ENCODE results near the gene AVEN. TPM values are rescaled to one million over a fixed set of nuclear protein-coding genes. Genes with fewer than 3 reads are reported as not detected.

The AVEN gene
- total RNA-seq, 1 experiment from 2014 or later, result 16.5 TPM

- DNase-seq (ENCODE audit: low spot score), result peak; percentile 23
These were observed 123.2 kb downstream of the AVEN start for GRCh38 chr15:33915571-33916407.

- DNase-seq (ENCODE audit: low spot score), result no peak
These were observed 125.5 kb downstream of the AVEN start for GRCh38 chr15:33913459-33913858.

- no peak for DNase-seq (ENCODE audit: low spot score)
These were observed 126.7 kb downstream of the AVEN start for GRCh38 chr15:33912326-33912725.

- no peak for DNase-seq (ENCODE audit: low spot score)
These were observed 128.3 kb downstream of the AVEN start for GRCh38 chr15:33910741-33911140.

GRCh38 chr15:33908406-33908805 is 130.6 kb downstream of the AVEN start:
- no peak for DNase-seq (ENCODE audit: low spot score)

GRCh38 chr15:33907326-33907725 is 131.7 kb downstream of the AVEN start:
- no peak for DNase-seq (ENCODE audit: low spot score)

GRCh38 chr15:33903661-33904060 is 135.3 kb downstream of the AVEN start:
- DNase-seq (ENCODE audit: low spot score), result no peak

GRCh38 chr15:33902043-33902442 is 137.0 kb downstream of the AVEN start:
- no peak for DNase-seq (ENCODE audit: low spot score)

- no peak for DNase-seq (ENCODE audit: low spot score)
These were observed 144.8 kb downstream of the AVEN start for GRCh38 chr15:33894193-33894592.

GRCh38 chr15:33888176-33888575 is 150.8 kb downstream of the AVEN start:
- DNase-seq (ENCODE audit: low spot score), result no peak

GRCh38 chr15:33882921-33883320 is 156.1 kb downstream of the AVEN start:
- no peak for DNase-seq (ENCODE audit: low spot score)

GRCh38 chr15:33874156-33874555 is 164.8 kb downstream of the AVEN start:
- DNase-seq (ENCODE audit: low spot score), result no peak

- DNase-seq (ENCODE audit: low spot score), result no peak
These were observed 166.4 kb downstream of the AVEN start for GRCh38 chr15:33872416-33873106.

- no peak for DNase-seq (ENCODE audit: low spot score)
These were observed 167.0 kb downstream of the AVEN start for GRCh38 chr15:33871980-33872379.

GRCh38 chr15:33866101-33866737 is 172.8 kb downstream of the AVEN start:
- peak; percentile 51 for DNase-seq (ENCODE audit: low spot score)

GRCh38 chr15:33865416-33865815 is 173.6 kb downstream of the AVEN start:
- DNase-seq (ENCODE audit: low spot score), result no peak

- no peak for DNase-seq (ENCODE audit: low spot score)
These were observed 174.5 kb downstream of the AVEN start for GRCh38 chr15:33864360-33865075.

- DNase-seq (ENCODE audit: low spot score), result no peak
These were observed 178.2 kb downstream of the AVEN start for GRCh38 chr15:33860754-33861153.

- DNase-seq (ENCODE audit: low spot score), result no peak
These were observed 178.9 kb downstream of the AVEN start for GRCh38 chr15:33859992-33860545.

GRCh38 chr15:33858836-33859235 is 180.2 kb downstream of the AVEN start:
- no peak for DNase-seq (ENCODE audit: low spot score)

GRCh38 chr15:33857726-33858125 is 181.3 kb downstream of the AVEN start:
- no peak for DNase-seq (ENCODE audit: low spot score)

- peak; percentile 66 for DNase-seq (ENCODE audit: low spot score)
These were observed 186.4 kb downstream of the AVEN start for GRCh38 chr15:33852570-33852969.

All from H4 (cell line).